Astrocyte of the cerebellum (primary cell): ENCODE results near the gene MIER3.

Source experiments
- DNase-seq: peaks from one replicate; pipeline ENCODE4 v3.0.0-alpha.2; 2011; ENCODE audit warnings: low read depth
- H3K4me3 ChIP-seq: 2 replicates; pipeline ENCODE4 v1.5.1; 2011; ENCODE audit warnings: mild to moderate bottlenecking, low read depth, low read length, moderate library complexity
- in situ Hi-C: cut with HindIII; loops from 2 replicates; pipeline ENCODE4 v1.10.0; 2017; ENCODE audit warnings: low sequenced_read_pairs
- TF ChIP-seq, protein P1 (sequence below): IDR thresholded peaks from 2 replicates; pipeline ENCODE4 v1.5.1; 2012; ENCODE audit warnings: low read length, low read depth, moderate library complexity, mild to moderate bottlenecking; ENCODE audit errors: missing control alignments

The MIER3 gene, protein sequence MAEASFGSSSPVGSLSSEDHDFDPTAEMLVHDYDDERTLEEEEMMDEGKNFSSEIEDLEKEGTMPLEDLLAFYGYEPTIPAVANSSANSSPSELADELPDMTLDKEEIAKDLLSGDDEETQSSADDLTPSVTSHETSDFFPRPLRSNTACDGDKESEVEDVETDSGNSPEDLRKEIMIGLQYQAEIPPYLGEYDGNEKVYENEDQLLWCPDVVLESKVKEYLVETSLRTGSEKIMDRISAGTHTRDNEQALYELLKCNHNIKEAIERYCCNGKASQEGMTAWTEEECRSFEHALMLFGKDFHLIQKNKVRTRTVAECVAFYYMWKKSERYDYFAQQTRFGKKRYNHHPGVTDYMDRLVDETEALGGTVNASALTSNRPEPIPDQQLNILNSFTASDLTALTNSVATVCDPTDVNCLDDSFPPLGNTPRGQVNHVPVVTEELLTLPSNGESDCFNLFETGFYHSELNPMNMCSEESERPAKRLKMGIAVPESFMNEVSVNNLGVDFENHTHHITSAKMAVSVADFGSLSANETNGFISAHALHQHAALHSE

DNA sequence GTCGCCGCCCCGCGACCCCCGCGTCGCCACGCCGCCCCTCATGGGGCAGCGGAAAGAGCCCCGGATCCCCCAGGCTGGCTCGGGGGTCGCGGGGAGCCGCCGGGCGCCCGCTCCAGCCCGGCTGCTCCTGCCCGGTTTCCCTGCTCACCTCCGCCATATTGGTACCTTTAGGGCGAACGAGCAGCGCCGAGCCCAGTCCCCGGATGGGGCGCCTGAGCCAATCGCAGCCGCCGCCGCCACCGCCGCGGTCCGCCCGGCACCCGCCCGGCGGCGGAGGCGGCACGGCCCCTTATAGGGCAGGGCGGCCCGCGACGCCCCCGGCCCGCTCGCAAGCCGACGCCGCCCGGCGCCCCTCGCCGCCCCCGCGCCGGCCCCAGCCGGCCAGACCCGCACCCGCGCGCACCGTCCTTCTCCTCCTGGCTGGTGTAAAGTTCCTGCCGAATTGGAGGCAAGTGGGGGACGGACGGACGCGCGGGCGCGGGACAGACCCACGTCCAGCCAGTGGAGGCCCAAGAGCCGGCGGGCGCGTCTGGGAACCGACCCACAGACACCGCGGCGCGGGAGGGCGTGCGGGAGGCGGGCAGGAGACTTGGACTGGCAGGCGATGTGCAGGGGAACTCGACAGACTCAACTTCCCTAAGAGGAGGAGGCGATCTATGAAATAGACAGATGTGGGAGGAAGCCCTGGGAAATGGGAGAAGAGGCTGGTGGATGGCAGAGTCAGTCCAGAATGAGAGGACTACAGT lies at the start of gene MIER3:
TSS of gene MIER3 (minus strand) at position 178 of the 746 bp plus-strand sequence. CDS start at position 157, 21 bp downstream.
- TF ChIP-seq, protein P1, sequence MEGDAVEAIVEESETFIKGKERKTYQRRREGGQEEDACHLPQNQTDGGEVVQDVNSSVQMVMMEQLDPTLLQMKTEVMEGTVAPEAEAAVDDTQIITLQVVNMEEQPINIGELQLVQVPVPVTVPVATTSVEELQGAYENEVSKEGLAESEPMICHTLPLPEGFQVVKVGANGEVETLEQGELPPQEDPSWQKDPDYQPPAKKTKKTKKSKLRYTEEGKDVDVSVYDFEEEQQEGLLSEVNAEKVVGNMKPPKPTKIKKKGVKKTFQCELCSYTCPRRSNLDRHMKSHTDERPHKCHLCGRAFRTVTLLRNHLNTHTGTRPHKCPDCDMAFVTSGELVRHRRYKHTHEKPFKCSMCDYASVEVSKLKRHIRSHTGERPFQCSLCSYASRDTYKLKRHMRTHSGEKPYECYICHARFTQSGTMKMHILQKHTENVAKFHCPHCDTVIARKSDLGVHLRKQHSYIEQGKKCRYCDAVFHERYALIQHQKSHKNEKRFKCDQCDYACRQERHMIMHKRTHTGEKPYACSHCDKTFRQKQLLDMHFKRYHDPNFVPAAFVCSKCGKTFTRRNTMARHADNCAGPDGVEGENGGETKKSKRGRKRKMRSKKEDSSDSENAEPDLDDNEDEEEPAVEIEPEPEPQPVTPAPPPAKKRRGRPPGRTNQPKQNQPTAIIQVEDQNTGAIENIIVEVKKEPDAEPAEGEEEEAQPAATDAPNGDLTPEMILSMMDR: no peak
- in situ Hi-C loops: no loop called here
- peak within 1 kb of the TSS; percentile 83 for H3K4me3 ChIP-seq
- peak; percentile 28 for DNase-seq

DNA sequence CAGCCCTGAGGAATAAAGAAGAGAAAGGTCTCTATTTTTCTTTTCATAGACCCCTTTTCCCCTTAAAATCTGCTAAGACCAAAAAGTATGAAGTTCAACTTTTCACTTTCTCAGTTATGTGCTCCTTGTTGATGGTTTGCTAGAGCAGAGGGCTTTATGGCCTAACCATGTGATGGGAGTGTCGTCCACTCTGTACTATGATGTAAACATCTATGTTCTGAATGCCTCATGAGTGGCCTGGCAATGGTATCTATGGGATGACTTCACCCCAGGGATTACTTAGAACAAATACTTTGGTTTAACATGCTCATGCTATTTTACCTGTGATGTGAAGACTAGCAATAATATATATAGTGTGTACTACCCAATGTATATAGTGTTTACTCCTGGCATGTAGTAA lies 43.7 kb upstream of the MIER3 start:
- in situ Hi-C loops: no loop called here
- TF ChIP-seq, protein P1: no peak
- DNase-seq: no peak
- no peak overlapping the region for H3K4me3 ChIP-seq

- no peak overlapping the region for H3K4me3 ChIP-seq
- in situ Hi-C loops: no loop called here
- no peak for DNase-seq
- TF ChIP-seq, protein P1: no peak
Observed at GRCh38 chr5:56993241-56993640, 41.3 kb upstream of the MIER3 start.

- DNase-seq: no peak
- no peak overlapping the region for H3K4me3 ChIP-seq
- TF ChIP-seq, protein P1: no peak
- in situ Hi-C loops: no loop called here
Observed at GRCh38 chr5:56989676-56990075, 37.8 kb upstream of the MIER3 start.

DNA sequence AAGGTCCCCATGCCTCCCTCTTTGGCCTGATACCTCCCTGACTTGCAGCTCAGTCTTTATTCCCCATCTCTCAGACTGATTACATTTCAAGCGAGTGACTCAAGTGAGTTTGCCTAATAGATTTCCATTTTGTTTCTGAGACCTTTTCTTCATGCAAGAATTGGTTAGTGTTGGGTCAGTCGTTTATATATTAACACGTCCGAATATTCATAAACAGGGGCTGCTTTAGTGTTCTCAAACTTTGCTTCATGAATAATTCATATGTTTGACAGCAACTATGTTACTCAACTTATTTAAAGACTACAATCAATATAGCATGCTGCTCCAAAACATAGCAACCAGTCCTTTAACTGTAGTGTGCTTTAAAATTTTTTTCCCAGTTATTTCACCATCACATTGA lies 36.6 kb upstream of the MIER3 start:
- in situ Hi-C loops: no loop called here
- TF ChIP-seq, protein P1: no peak
- no peak overlapping the region for H3K4me3 ChIP-seq
- DNase-seq: no peak

DNA sequence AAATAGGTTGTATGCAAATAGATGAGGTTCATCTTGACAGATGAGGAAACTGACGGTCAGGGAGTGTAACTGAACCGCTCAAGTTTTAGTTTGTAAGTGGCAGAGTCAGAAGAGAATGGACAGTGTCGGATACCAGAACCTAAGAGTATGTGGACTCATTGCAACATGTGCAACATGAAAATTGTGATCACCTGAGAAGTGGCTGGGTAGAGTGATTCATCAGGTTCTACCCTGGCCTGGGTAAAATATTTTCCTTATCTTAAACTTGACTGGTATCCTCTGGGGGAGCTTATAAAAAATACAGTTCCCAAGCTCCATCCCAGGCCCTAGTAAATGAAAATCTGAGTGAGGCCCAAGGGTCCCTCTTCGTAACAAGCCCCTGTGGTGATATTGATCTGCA lies 35.2 kb upstream of the MIER3 start:
- DNase-seq: no peak
- TF ChIP-seq, protein P1: no peak
- no peak overlapping the region for H3K4me3 ChIP-seq
- in situ Hi-C loops: no loop called here
